Activated CD8-positive, alpha-beta memory T cell treated with anti-CD3 and anti-CD28 coated beads, Interleukin-2, amount 50 U/mL, for 48 hours (primary cell): ENCODE data around the gene PRMT7.

Source experiments
- DNase-seq: peaks from one replicate; pipeline ENCODE4 v3.0.0-alpha.2; 2020

Gene PRMT7

GRCh38 chr16:68310774-68311511, at the start of gene PRMT7, which contains the start of gene SLC7A6OS:
TSS of gene PRMT7 (plus strand) at chr16:68311019. CDS start at chr16:68315980, 4,961 bp downstream.
TSS of gene SLC7A6OS (minus strand) at chr16:68310946. CDS start at chr16:68310926, 20 bp downstream.
- DNase-seq, result peak; percentile 92

GRCh38 chr16:68263559-68264127, 47.2 kb upstream of the PRMT7 start:
- no peak for DNase-seq

GRCh38 chr16:68264128-68265077, 46.4 kb upstream of the PRMT7 start, which contains the start of gene SLC7A6:
TSS of gene SLC7A6 (plus strand) at chr16:68264526. CDS start at chr16:68274727, 10,201 bp downstream.
- DNase-seq, result peak; percentile 93

- peak; percentile 70 for DNase-seq
Measured at GRCh38 chr16:68265078-68265920, 45.5 kb upstream of the PRMT7 start.

GRCh38 chr16:68267612-68268405, 43.0 kb upstream of the PRMT7 start:
- no peak for DNase-seq

GRCh38 chr16:68269793-68270192, 41.0 kb upstream of the PRMT7 start:
- no peak for DNase-seq

GRCh38 chr16:68270353-68270752, 40.5 kb upstream of the PRMT7 start:
- no peak for DNase-seq

- no peak for DNase-seq
Measured at GRCh38 chr16:68272507-68273209, 38.2 kb upstream of the PRMT7 start.

GRCh38 chr16:68273459-68273858, 37.4 kb upstream of the PRMT7 start:
- no peak for DNase-seq

- no peak for DNase-seq
Measured at GRCh38 chr16:68273896-68274295, 36.9 kb upstream of the PRMT7 start.

GRCh38 chr16:68274441-68274840, 36.4 kb upstream of the PRMT7 start:
- DNase-seq, result no peak

- DNase-seq, result no peak
Measured at GRCh38 chr16:68275611-68276191, 35.1 kb upstream of the PRMT7 start.

GRCh38 chr16:68276223-68276622, 34.6 kb upstream of the PRMT7 start:
- DNase-seq, result no peak

- DNase-seq, result no peak
Measured at GRCh38 chr16:68279726-68280558, 30.9 kb upstream of the PRMT7 start.

GRCh38 chr16:68281368-68282063, 29.3 kb upstream of the PRMT7 start:
- no peak for DNase-seq

- no peak for DNase-seq
Measured at GRCh38 chr16:68282064-68282452, 28.8 kb upstream of the PRMT7 start.

- DNase-seq, result no peak
Measured at GRCh38 chr16:68283346-68283745, 27.5 kb upstream of the PRMT7 start.

GRCh38 chr16:68283801-68284598, 26.8 kb upstream of the PRMT7 start:
- DNase-seq, result no peak
